ENCODE data around the gene EXT2.

- TF ChIP-seq CTCF (IDR thresholded peaks at IDR 0.05; ENCODE audit: low read depth, low read length) (no peak), POLR2A (IDR thresholded peaks at IDR 0.05; ENCODE audit: extremely low read depth, insufficient read length) (no peak)
Observed at GRCh38 chr11:44090539-44090938, 4.9 kb upstream of the EXT2 start.

Measured in NB4 (cell line).